K562 (cell line): Measurements from ENCODE around the gene ANKRD2.

ENCODE experiments used
- TRIM25 ChIP-seq: fragments of 450-650 bp; IDR thresholded peaks from 2 replicates; pipeline ENCODE4 v1.7.0; 2016; ENCODE audit warnings: borderline replicate concordance
- ZNF12 ChIP-seq: sonication (generic); formaldehyde crosslinking; IDR thresholded peaks from 2 replicates; pipeline ENCODE4 v1.4.0; 2020; ENCODE audit warnings: mild to moderate bottlenecking, missing genetic modification reagents

- no peak for TF ChIP-seq TRIM25
- TF ChIP-seq ZNF12, result no peak
These were observed 1.1 kb downstream of the ANKRD2 start for GRCh38 chr10:97573672-97574071.
